ENCODE measurements around the gene GFOD1.

The GFOD1 gene

DNA sequence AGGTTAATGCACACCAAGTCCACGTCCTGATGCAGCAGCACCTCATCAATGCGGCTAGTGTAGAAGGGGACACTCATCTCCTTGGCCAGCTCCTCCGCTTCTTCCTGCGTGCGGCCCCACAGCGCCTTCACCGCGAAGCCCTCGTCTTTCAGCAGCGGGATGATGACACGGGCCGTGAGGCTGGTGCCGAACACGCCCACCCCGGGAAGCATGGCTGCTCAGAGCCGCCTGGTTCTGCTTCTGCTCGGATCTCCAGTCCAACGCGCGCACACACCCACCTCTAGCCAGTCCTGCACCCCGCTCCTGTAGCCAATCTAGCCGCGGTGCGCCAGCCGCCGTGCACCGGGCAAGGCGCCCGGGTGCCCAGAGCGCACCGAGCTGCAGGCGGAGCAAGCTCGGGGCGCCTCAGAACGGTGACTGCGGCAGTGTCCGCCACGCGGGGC lies 700 bp downstream of the GFOD1 start:
- in situ Hi-C loops (cut with MboI; ENCODE audit: low sequenced_read_pairs): no loop called here

DNA sequence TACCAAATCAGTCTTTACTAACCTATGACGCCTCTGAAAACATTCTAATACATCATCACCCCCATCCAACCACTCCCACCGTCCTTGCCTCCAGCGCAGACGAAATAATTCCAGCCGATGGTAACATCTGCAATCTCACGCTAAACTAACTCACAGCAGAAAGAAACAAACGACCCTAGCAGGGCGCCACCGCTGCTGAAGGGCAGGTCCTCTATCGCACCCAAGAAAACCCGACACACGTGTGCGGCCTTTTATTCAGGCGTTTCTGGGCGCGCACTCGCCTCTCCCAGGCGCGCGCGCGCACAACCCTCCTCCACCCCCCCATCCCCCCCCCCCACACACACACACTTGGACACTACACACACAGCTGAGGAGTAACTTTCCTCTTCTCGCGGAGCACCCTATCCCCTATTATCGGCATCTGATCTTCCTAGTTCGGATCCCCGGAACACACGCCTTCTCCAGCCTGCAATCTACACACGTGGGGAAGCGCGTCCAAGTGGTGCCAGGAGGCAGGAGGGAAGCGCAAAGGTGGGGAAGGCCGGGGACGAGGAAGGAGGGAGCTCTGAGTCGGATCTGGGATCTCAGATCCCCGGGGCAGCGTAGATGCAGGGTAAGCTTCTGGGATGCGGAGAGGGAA lies 1.4 kb downstream of the GFOD1 start:
- in situ Hi-C loops (cut with MboI; ENCODE audit: low sequenced_read_pairs): no loop called here

DNA sequence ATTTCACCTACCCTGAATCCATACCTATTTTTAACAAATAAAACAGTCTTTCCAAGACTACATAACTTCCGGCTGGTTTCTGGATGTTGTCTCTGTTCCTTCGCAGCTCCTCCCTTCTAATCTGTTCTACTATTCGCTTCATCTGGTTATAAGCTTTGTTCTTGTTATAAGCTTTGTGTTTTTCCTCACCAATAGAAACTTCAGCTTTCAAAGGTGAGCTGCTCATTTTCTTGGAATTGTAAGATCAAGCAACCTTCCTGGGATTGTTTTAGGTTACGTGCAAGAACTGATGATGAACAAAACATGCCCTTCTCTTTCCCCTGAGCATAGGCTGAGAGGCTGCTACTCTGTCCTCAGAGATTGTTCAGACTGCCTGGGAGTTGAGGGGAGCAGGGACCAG lies 2.1 kb downstream of the GFOD1 start:
- in situ Hi-C loops (cut with MboI; ENCODE audit: low sequenced_read_pairs): no loop called here

DNA sequence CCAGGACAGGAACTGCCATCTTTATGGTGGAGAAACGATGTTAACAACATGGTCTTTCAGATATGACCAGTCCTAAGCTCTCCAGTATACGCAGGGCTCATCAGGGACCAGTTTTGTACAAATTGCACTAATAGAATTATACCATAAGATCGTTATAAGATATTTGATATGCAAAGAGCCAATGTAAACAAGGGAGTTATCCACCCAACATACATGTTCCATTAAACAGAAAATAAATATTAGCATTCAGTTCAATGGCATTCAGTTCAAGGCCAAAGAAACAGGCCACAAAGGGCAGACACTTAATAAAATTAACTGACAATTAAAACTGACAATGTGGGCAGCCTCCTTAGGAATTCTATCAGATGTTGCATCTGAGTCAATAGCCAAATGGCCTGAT lies 2.6 kb downstream of the GFOD1 start:
- in situ Hi-C loops (cut with MboI; ENCODE audit: low sequenced_read_pairs): no loop called here

DNA sequence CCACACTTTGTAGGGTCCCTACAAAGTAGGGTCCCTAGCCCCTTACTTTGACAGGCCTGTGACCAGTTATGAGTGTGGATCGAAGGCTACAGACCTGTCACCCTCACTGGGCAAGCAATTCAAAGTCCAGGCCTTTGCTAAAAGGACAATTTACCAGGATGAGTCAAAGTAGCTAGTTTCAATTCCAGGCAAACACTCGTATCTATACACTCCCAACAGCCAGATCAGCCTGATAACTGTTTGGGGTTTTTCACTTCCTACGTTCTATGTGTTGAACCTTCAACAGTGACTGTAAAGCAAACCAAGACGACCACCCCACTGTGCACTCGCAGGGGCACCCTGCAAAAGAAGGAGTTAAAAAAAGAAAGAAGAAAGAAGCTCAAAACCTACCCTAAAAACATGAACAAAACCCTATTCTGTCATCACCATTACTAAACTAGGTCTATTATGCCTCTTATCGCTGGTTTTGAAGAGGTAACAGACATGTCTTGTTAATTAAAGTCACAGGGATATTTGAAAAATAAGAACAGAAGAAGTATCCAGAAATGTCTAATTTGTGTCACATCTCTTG lies 3.2 kb downstream of the GFOD1 start:
- in situ Hi-C loops (cut with MboI; ENCODE audit: low sequenced_read_pairs): no loop called here

DNA sequence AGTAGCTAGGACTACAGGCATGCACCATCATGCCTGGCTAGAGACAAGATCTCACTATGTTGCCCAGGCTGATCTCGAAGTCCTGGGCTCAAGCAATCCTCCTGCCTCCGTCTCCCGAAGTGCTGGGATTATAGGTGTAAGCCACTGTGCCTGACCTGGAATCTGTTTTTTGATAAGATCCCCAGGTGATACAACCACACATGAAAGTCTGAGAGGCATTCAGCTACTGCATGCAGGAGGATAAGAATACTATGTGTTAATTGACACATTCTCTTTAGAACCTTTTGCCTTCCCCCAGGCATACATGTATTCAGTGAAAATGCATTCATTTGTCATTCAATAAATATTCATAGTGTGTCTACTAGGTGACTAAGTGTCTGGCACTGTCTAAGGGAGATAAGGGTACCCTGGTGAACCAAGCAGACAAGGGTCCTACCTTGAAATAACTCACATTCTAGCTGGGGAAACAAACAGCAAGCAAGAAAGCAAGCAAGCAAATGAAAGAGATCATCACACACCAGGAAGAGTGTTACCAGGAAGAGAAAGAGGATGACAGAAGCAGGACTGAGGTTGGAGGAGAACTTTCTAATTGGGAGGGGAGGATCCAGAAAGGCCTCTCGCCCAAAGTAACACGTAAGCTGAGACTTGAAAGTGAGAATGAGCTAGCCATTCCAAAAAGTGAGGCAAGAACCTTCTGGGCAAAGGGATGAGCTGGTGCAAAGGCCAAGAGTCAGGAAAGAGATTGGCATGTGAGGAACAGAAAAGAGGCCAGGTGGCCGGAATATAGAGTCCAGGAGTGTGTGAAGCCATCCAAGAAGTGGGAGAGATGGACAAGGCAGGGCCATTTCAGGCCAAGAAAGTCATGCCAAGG lies 6.5 kb downstream of the GFOD1 start:
- in situ Hi-C loops (cut with MboI; ENCODE audit: low sequenced_read_pairs): no loop called here

DNA sequence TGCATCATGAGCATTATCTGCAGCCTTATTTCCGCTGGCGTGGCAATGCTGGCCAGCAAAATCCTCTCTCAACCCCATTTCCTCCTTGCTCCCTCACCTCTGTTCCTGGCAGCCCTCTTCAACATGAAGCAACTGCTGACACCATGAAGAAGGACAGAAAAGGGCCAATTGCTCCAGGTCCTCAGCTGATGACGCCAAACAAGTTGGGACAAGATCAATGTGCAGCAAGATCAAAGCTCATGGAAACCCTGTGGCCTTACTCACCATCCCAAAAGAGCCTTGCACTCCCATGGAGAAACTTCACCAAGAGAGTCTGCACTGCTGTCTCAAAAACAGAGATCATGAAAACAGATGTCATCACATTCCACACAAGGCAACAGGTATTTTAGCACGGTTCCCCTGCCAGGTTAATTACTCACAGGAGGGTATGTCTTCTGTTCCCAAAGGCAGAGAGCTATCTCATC lies 7.4 kb downstream of the GFOD1 start:
- in situ Hi-C loops (cut with MboI; ENCODE audit: low sequenced_read_pairs): no loop called here

DNA sequence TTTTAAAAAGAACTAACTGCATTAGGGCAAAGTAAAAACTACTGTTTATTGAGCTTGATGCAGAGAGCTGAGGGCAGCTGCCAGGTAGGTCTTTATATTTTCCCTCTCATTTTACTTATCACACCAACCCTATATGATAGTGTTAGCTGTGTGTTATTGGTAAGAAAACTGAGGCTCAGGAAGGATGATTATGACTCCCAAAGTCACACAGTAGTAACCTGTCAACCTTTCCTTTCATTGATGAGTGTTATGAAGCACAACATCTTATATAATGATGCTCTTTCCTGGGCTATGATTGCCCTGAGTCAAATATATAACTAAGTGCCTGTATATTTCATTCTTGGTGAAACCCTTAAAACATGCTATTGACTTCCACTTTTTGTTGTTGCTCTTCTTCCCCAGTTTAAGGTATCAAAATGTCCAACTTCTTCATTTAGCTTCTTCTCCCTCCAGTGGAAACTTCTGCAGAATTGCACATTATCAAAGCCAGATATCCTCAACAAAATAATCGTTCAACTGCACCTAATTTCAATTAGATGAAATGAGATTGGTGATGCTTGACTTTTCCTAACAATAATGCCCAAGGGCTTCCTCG lies 8.1 kb downstream of the GFOD1 start:
- in situ Hi-C loops (cut with MboI; ENCODE audit: low sequenced_read_pairs): no loop called here

DNA sequence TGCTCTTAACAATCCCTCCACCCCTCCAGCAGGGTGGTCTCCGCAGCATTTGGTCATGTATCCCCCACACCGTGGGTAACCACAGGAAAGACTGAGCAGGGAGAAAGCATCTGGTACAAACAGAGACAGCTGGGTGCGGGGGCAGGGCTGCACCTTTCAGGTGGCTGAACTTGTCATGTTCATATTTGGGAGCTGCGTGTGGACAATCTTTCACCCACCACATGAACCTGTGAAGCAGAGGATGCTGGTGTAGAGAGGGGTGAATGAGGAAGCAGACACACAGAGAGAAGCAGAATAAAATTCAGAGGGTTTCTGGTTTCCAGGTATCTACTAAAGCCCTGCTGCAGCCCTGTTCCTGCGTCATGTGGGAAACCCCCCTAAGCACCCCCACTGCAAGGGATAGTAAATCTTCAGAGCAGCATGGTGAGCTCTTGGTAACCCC lies 8.9 kb downstream of the GFOD1 start:
- in situ Hi-C loops (cut with MboI; ENCODE audit: low sequenced_read_pairs): no loop called here

DNA sequence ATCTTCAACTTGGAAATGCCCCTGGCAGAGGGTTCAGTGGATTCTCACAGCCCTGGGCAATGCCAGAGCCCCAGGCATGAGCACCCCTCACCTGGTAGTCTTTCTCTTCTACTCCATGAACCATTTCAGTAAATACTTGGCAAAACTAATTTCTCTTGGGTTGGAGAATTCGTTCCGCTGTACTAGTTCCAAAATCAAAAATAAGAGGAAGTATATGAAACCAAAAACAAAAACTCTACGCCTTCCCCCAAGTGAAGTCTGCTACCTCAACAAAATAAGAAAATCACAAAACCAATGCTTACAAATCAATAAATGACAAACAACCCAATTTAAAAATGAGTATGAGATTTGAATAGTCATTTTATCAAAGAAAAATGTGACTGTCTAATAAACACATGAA lies 12.6 kb downstream of the GFOD1 start:
- in situ Hi-C loops (cut with MboI; ENCODE audit: low sequenced_read_pairs): no loop called here

DNA sequence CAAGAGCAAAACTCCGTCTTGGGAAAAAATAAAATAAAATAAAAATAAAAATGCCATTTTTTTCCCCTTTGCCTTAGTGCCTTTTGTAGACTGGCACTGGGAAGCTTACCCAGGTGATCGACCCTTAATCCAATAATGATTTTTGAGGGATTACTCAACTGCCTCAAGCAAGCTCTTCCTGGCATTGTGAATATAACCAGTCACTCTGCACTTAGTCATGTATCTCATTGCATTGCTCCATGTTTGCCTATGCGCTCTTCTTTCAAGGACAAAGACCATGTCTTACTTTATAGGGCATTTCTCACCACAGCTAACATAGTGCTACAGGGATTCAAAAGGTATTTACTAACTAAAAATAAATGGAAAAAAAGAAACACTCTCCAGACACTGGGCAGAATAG lies 13.0 kb downstream of the GFOD1 start:
- in situ Hi-C loops (cut with MboI; ENCODE audit: low sequenced_read_pairs): no loop called here

DNA sequence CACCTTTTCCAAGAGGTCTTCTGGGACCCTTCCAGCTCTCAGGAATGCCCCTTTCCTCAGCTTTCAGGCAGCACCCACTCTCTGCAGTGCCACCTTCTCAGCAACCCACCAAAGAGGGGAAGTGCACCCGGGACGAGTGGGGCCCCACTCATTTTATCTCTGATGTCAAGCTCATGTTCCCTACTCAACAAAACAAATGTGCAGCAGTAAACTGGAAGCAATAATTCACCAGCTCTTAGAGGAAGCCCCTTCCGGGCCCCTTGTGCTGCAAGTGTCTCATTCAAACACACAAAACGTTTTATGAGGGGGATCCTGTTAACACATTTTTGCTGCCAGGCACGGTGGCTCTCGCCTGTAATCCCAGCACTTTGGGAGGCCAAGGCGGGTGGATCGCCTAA lies 13.6 kb downstream of the GFOD1 start:
- in situ Hi-C loops (cut with MboI; ENCODE audit: low sequenced_read_pairs): no loop called here

DNA sequence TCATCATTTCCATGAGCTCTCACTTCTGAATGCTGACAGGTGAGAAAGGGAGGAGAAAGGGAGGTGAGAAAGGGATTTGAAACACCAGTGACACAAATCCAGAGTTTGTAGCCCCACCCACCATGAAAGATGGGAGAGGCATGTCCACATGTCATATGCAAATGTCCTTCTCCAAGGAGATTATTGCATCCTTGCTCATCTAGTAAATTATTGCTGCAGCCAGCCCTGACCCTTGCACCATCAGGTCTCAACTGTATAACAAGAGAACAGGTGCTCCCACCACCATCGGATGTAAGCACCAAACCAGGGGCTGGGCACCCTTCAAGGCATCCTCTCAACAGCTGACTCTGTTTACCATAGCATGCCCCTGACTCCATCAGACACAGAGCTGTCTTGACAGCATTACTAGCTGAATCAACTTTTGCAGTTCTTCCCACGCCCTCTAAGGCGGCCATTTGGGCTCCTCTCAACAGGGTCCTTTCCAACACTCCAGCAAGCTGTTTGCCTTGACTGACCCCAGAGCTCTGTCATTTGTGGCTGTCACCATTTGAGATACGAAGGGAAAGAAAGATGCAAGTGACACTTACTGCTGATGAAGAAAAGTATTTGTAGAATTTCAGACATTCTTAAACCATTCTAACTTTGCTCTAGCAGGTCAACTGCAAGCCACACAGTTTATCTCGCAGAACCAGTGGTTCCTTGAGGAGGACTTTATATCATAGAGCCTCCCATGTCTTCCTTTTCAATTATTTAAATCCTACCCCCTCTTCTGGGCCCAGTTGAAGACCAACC lies 14.2 kb downstream of the GFOD1 start:
- in situ Hi-C loops (cut with MboI; ENCODE audit: low sequenced_read_pairs): no loop called here

DNA sequence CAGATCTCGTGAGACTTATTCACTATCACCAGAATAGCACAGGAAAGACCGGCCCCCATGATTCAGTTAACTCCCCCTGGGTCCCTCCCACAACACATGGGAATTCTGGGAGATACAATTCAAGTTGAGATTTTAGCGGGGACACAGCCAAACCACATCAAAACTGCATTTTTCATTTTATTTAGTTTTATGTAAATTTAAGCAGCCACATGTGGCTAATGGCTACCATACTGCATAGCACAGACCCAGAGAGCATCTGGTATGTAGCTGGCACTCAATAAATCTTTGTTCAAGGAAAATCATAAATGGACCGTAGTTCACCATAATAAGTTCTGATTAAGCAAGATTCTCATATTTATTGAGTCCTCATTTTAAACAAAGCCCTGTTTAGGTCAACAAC lies 15.3 kb downstream of the GFOD1 start:
- in situ Hi-C loops (cut with MboI; ENCODE audit: low sequenced_read_pairs): no loop called here

DNA sequence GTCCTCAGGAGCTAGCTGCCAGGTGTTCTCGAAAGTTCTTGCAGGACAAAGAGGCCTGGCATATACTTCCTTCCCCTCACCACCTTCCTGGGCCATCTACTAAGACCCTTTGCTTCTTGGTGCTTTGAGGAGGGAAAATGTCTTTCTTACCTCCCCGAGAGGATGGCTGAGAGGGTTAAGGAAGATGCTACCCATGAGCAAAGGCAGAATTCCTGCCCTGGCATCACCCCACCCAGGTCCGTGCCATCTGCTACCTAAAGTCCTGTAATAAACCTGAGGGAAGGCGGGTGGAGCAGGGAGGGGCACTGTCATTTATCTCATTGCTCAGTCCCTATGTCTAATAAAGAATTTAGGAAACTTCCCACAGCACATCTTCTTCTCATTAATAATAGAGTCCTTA lies 16.2 kb downstream of the GFOD1 start:
- in situ Hi-C loops (cut with MboI; ENCODE audit: low sequenced_read_pairs): no loop called here

DNA sequence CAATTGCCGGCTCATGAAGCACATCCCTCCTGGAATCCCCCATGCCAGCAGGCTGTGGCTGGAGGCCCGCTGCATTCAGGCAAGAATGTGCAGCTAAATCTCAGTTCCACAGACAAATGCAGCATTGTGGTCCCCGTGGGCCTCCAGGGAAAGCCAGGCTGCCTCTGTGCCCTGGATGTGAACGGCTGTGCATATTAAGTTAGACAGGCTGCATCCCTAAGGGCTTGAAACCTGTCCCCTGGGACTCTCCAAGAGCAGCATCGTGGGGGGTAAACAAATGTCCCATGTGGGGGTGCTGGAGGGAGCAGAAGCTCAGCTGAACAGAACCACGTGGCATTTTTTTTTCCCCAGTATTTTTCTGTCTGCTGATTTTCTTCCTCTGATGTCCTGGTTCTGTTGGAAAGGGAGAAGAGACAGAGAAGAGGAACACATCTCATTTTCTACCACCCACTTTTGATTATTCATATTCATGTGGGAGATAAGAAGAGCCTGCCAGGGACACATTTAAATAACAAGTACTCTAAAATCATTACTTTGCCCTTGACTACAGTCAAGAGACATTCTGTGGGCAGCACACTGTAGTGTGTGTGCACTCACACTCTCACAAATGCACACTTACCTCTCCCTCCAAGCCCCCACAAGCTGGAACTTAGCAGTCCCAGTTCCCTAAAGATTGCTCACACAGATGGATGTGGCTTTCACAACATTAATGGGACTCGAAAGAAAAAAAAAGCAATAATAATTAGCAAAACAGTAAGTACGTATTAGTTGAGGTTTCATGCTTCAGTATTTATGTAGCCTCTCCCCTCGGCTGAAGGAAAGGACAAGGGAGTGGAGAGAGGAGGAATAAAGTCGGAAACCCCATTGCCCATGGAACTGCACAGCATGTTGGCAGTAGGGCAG lies 16.9 kb downstream of the GFOD1 start:
- in situ Hi-C loops (cut with MboI; ENCODE audit: low sequenced_read_pairs): no loop called here

DNA sequence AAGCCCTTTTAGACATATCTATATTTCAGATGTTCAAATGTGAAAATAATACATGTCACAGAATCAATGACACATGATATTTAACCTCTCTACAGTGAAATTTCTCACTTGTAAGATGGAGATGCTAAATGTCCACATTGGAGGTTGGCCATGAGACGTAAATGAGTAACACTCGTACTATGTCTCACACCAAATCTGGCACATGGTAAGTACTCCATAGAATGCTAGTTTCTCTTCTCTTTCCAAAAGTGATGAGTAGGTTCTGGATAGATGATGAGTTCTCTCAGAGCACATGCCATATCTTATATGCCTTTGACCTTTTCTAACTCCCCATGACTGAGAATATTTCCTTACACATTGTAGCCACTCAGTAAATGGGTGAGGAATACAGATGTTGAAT lies 17.7 kb downstream of the GFOD1 start:
- in situ Hi-C loops (cut with MboI; ENCODE audit: low sequenced_read_pairs): no loop called here

DNA sequence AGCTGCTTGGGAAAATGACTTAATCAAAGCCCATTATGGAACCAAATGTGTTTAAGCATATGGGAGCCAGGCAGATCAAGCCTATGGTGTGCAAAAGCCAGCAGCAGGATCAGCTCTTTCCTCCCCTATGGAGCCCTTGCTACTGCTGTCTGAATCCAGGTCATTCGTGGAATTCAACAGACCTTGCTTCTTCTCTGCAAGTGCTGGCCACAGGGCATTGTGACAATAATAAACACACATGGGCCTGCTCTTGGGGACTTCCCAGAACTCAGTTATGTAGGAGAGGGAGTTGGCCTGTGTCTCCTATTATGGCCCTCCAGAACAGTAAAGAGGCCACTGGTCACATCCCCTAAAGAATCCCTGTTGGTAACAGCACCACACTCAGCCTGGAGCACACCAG lies 18.6 kb downstream of the GFOD1 start:
- in situ Hi-C loops (cut with MboI; ENCODE audit: low sequenced_read_pairs): no loop called here

DNA sequence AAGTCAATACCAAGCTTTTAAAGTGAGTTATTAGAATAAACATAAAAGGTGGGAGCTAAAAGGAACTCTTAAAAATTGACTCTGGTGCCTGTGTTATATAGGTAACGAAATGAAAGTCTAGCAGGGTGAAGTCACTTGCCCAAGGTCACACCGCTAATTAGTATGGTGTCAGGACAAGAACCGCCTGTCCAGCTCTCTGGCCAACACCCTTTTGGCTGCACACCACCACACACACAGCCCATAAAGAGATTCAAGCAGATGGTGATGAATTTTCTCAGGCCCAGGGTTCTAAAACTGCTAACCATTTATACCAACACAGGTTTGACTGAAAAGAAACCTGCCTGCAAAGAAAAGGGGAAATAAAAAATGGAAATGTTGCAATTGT lies 20.2 kb downstream of the GFOD1 start:
- in situ Hi-C loops (cut with MboI; ENCODE audit: low sequenced_read_pairs): no loop called here

Data from hTERT RPE-1 (cell line).